ENCODE data around the gene SMG6.
"Not testable (repeated sequence)": the region's sequence is repeated elsewhere in the genome, so short reads cannot be mapped to it uniquely, and the experiment has no call there.

SMG6 gene

DNA sequence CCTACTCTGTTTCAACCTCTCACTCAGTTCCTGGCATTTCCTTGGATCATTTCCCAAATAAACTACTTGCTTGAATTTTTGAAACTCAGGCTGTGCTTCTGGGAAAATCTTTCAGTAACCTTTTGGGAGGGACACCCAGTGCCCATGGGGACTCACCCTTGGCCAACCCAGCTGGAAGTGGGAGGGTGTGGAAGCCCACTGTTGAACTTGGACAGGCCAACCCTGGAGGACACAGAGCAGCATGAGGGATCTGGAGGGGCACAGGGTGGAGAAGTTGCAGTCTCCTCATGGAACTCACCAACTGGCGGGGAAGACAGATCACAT is 289.6 kb downstream of the SMG6 start:
- Histone ChIP-seq H3K4me1 (ENCODE audit: control insufficient read depth, insufficient read depth, low read length) (peaks cover 5% of the 10 kb centered on the region), H3K9me3 (ENCODE audit: control insufficient read depth in 2 of 2, low read length in 2 of 2) (no peaks in the 10 kb centered on the region), H3K27me3 (ENCODE audit: control insufficient read depth in 1 of 2, insufficient read depth in 2 of 2, low read length in 2 of 2) (peaks cover 11 to 20% of the 10 kb centered on the region in 2 donors), H3K9ac (ENCODE audit: low read length in 2 of 2) (no peak overlapping the region), H3K27ac (ENCODE audit: low read length) (no peak overlapping the region), H3K4me3 (ENCODE audit: low read length in 2 of 2) (no peak overlapping the region), H3K36me3 (ENCODE audit: control insufficient read depth in 2 of 2, insufficient read depth in 2 of 2, low read length in 2 of 2) (no peaks in the 10 kb centered on the region)

GRCh38 chr17:2013220-2013993 is 290.2 kb downstream of the SMG6 start:
- not testable (repeated sequence) for H3K27ac ChIP-seq (ENCODE audit: low read length)

DNA sequence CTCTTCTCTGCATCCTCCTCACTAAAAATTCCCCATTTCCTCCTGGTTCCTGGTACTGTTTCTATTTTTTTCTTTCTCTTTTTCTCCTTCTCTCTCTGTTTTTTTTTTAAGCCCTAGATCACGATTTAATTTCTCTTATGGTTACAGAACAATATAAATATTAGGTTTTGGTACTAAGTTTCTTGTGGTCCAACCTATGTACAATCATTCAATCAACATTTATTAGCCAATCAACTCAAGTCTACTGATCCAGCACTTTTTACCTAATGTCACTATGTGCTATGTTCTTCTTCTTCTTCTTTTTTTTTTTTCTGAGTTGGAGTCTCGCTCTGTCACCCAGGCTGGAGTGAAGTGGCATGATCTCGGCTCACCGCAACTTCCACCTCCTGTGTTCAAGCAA is 291.1 kb downstream of the SMG6 start:
- Histone ChIP-seq H3K36me3 (ENCODE audit: control insufficient read depth in 2 of 2, insufficient read depth in 2 of 2, low read length in 2 of 2) (no peaks in the 10 kb centered on the region), H3K27me3 (ENCODE audit: control insufficient read depth in 1 of 2, insufficient read depth in 2 of 2, low read length in 2 of 2) (peaks cover 2 to 10% of the 10 kb centered on the region in 2 donors), H3K27ac (ENCODE audit: low read length) (no peak overlapping the region), H3K4me1 (ENCODE audit: control insufficient read depth, insufficient read depth, low read length) (peaks cover 5% of the 10 kb centered on the region), H3K4me3 (ENCODE audit: low read length in 2 of 2) (no peak overlapping the region), H3K9me3 (ENCODE audit: control insufficient read depth in 2 of 2, low read length in 2 of 2) (no peaks in the 10 kb centered on the region), H3K9ac (ENCODE audit: low read length in 2 of 2) (no peak overlapping the region)

More at GRCh38 chr17:2013220-2013993, 290.2 kb downstream of the SMG6 start:
- not testable (repeated sequence) for H3K9ac ChIP-seq (ENCODE audit: low read length in 2 of 2); H3K4me1 ChIP-seq (ENCODE audit: control insufficient read depth, insufficient read depth, low read length); H3K9me3 ChIP-seq (ENCODE audit: control insufficient read depth in 2 of 2, low read length in 2 of 2); H3K4me3 ChIP-seq (ENCODE audit: low read length in 2 of 2); H3K36me3 ChIP-seq (ENCODE audit: control insufficient read depth in 2 of 2, insufficient read depth in 2 of 2, low read length in 2 of 2)
- H3K27me3 ChIP-seq (ENCODE audit: control insufficient read depth in 1 of 2, insufficient read depth in 2 of 2, low read length in 2 of 2): peaks cover 8 to 19% of the 10 kb centered on the region in 2 donors

DNA sequence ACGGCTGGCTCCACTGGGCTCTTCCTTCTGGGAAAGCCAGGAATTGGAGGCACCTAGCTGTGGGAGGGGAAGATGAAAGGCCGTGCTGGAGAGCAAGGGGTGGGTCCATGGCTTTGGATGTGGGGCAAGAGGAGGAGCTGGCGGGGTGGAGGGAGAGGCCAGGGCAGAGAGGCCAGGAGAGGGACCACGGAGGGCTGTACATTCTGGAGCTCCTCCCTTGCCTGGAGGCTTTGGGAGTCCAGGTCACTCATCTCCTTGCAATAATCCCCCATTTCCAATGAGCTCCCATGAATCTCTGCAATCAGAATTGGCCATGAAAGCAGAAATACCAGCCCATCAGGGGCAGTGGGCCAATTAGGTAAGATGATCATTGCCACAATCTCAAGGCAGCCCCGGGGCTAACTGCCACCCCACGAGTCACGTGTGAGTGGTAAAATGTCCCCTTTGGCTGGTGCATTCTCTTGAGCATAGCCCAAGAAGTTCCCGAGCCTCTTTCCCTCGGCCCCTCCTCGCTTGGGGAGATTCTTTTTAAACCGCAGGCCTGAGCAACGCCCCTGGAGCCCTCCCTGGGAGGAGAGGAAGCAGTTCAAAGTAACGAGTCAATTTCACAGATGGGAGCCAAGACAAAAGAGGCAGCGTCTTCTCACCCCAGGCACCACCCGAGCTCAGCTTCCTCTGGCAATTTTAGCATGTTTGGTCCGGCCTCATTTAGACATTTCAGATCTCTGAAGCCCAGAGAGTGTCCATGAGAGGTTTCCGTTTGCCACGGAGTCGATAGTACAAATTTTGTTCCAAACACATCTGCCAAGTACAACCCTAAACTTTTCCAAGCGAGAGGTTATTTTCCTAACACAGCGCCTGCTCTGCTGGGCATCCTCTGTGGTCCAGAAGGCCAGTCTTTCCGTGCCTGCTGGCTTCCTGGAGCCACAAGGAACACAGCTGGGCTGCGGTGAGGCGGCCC is 291.9 kb downstream of the SMG6 start:
- no peaks in the 10 kb centered on the region for H3K36me3 ChIP-seq (ENCODE audit: control insufficient read depth in 2 of 2, insufficient read depth in 2 of 2, low read length in 2 of 2)
- H3K4me1 ChIP-seq (ENCODE audit: control insufficient read depth, insufficient read depth, low read length): peaks cover 5% of the 10 kb centered on the region
- H3K27ac ChIP-seq (ENCODE audit: low read length): no peak overlapping the region
- H3K27me3 ChIP-seq (ENCODE audit: control insufficient read depth in 1 of 2, insufficient read depth in 2 of 2, low read length in 2 of 2): peaks cover 0 to 8% of the 10 kb centered on the region in 2 donors
- H3K9me3 ChIP-seq (ENCODE audit: control insufficient read depth in 2 of 2, low read length in 2 of 2): no peaks in the 10 kb centered on the region
- no peak overlapping the region for H3K4me3 ChIP-seq (ENCODE audit: low read length in 2 of 2)
- no peak overlapping the region for H3K9ac ChIP-seq (ENCODE audit: low read length in 2 of 2)
